Astrocyte of the spinal cord (primary cell): ENCODE results near the gene STAC.
A peak's percentile ranks its signal among the peaks of the same experiment; 100 is the strongest.

Experiments used
- DNase-seq: peaks from one replicate; pipeline ENCODE4 v3.0.0; 2011; ENCODE audit warnings: low read depth, low spot score
- H3K4me3 ChIP-seq: 2 replicates; pipeline ENCODE4 v1.5.1; 2011; ENCODE audit warnings: low read depth, mild to moderate bottlenecking, low read length, moderate library complexity
- CTCF ChIP-seq: IDR thresholded peaks from 2 replicates; pipeline ENCODE4 v1.5.1; 2012; ENCODE audit warnings: low read depth, mild to moderate bottlenecking, low read length, inconsistent platforms
- in situ Hi-C: cut with HindIII; loops from 2 replicates; pipeline ENCODE4 v1.10.0; 2017; ENCODE audit warnings: low sequenced_read_pairs

The STAC gene

GRCh38 chr3:36480911-36481648 is 100.8 kb downstream of the STAC start:
- no peak for TF ChIP-seq CTCF
- DNase-seq = peak; percentile 68
- in situ Hi-C loops = no loop called here
- no peak overlapping the region for H3K4me3 ChIP-seq

- DNase-seq = no peak
- H3K4me3 ChIP-seq = no peak overlapping the region
- in situ Hi-C loops = no loop called here
- no peak for TF ChIP-seq CTCF
Measured at GRCh38 chr3:36482256-36482655, 102.0 kb downstream of the STAC start.

GRCh38 chr3:36482880-36483279 is 102.6 kb downstream of the STAC start:
- in situ Hi-C loops = no loop called here
- TF ChIP-seq CTCF = no peak

GRCh38 chr3:36483709-36484108 is 103.4 kb downstream of the STAC start:
- no peak overlapping the region for H3K4me3 ChIP-seq
- in situ Hi-C loops = no loop called here
- no peak for TF ChIP-seq CTCF

More at GRCh38 chr3:36482880-36483279, 102.6 kb downstream of the STAC start:
- DNase-seq = no peak
- no peak overlapping the region for H3K4me3 ChIP-seq

GRCh38 chr3:36484386-36484785 is 104.1 kb downstream of the STAC start:
- no peak for TF ChIP-seq CTCF
- in situ Hi-C loops = no loop called here
- peak; percentile 63 for DNase-seq
- H3K4me3 ChIP-seq = no peak overlapping the region

More at GRCh38 chr3:36483709-36484108, 103.4 kb downstream of the STAC start:
- no peak for DNase-seq

- TF ChIP-seq CTCF = no peak
- in situ Hi-C loops = no loop called here
- DNase-seq = no peak
- no peak overlapping the region for H3K4me3 ChIP-seq
Measured at GRCh38 chr3:36486009-36486795, 105.9 kb downstream of the STAC start.
